IMR-90 (cell line): ENCODE measurements around the gene NAV1. TPM values are rescaled to one million over a fixed set of nuclear protein-coding genes. Genes with fewer than 3 reads are reported as not detected.

Experiments
- ATAC-seq: fragments of 200-7000 bp; cut with Tn5 transposase; 2 replicates; pipeline ENCODE4 v1.9.1; 2020; ENCODE audit warnings: low read depth, mild to moderate bottlenecking, moderate library complexity
- BruUV-seq: library from RNA; stranded (reverse); fragments of 400-500 nt; replicated peaks from 2 replicates; lab custom pipeline; 2021; lab: Mats Ljungman, UMichigan
- CTCF ChIA-PET: fragments of 300-600 bp; formaldehyde crosslinking; extraction: SDS; loops from one replicate; lab custom pipeline; 2021; ENCODE audit warnings: antibody characterized with exemption; lab: Yijun Ruan, JAX
- POLR2A ChIA-PET: fragments of 300-600 bp; sonication (Branson Sonifier 250); formaldehyde crosslinking; loops from one replicate; lab custom pipeline; 2022; ENCODE audit warnings: antibody characterized with exemption; ENCODE audit not compliant: unreplicated experiment; lab: Charles Lee
- DNase-seq: peaks from one replicate; pipeline ENCODE4 v3.0.0; 2013
- H2AFZ ChIP-seq: replicated peaks from 2 replicates; pipeline ENCODE3; 2013; ENCODE audit warnings: low read length, mild to moderate bottlenecking; ENCODE audit not compliant: poor library complexity
- H2AK5ac ChIP-seq: 2 replicates; pipeline ENCODE4 v1.6.1; 2013; ENCODE audit warnings: low read depth, low read length, inconsistent platforms
- H2AK9ac ChIP-seq: replicated peaks from 2 replicates; pipeline ENCODE3; 2013; ENCODE audit warnings: mild to moderate bottlenecking, low read depth, low read length, moderate library complexity; ENCODE audit not compliant: poor library complexity
- H2BK120ac ChIP-seq: 2 replicates; pipeline ENCODE4 v1.6.1; 2013; ENCODE audit warnings: low read depth, low read length, inconsistent platforms
- H2BK15ac ChIP-seq: 3 replicates; pipeline ENCODE4 v1.6.1; 2013; ENCODE audit warnings: low read depth, low read length, inconsistent platforms
- H2BK20ac ChIP-seq: 2 replicates; pipeline ENCODE4 v1.6.1; 2013; ENCODE audit warnings: low read depth, mild to moderate bottlenecking, inconsistent platforms, low read length, moderate library complexity
- H2BK5ac ChIP-seq: 2 replicates; pipeline ENCODE4 v1.6.1; 2013; ENCODE audit warnings: mild to moderate bottlenecking, low read depth, low read length, inconsistent platforms; ENCODE audit not compliant: poor library complexity, severe bottlenecking
- H3K14ac ChIP-seq: replicated peaks from 2 replicates; pipeline ENCODE4 v1.6.1; 2013; ENCODE audit warnings: low read depth, low read length, inconsistent platforms
- H3K18ac ChIP-seq: 2 replicates; pipeline ENCODE4 v1.6.1; 2013; ENCODE audit warnings: low read depth, low read length, control low read depth
- H3K23ac ChIP-seq: 2 replicates; pipeline ENCODE4 v1.6.1; 2013; ENCODE audit warnings: low read depth, low read length, inconsistent platforms
- H3K27ac ChIP-seq: 2 replicates; pipeline ENCODE4 v1.5.1; 2013; ENCODE audit warnings: mild to moderate bottlenecking, control low read depth, low read length; ENCODE audit not compliant: insufficient read depth
- H3K27me3 ChIP-seq: 2 replicates; pipeline ENCODE4 v1.6.1; 2013; ENCODE audit warnings: low read length; ENCODE audit not compliant: control insufficient read depth, insufficient read depth
- H3K36me3 ChIP-seq: 2 replicates; pipeline ENCODE4 v1.6.1; 2013; ENCODE audit warnings: low read length, mixed read lengths; ENCODE audit not compliant: control insufficient read depth, insufficient read depth
- H3K4ac ChIP-seq: 2 replicates; pipeline ENCODE4 v1.6.1; 2013; ENCODE audit warnings: low read depth, low read length, inconsistent platforms
- H3K4me1 ChIP-seq: 2 replicates; pipeline ENCODE4 v1.6.1; 2013; ENCODE audit warnings: low read length, mixed read lengths; ENCODE audit not compliant: control insufficient read depth, insufficient read depth
- H3K4me2 ChIP-seq: 2 replicates; pipeline ENCODE4 v1.6.1; 2013; ENCODE audit warnings: low read depth, mild to moderate bottlenecking, control low read depth, low read length, moderate library complexity
- H3K4me3 ChIP-seq: 2 replicates; pipeline ENCODE4 v1.5.1; 2013; ENCODE audit warnings: low read depth, mild to moderate bottlenecking, control low read depth, low read length, moderate library complexity; ENCODE audit not compliant: insufficient read depth
- H3K56ac ChIP-seq: 2 replicates; pipeline ENCODE4 v1.6.1; 2013; ENCODE audit warnings: low read length, inconsistent platforms; ENCODE audit not compliant: insufficient read depth; ENCODE audit errors: extremely low read depth
- H3K79me1 ChIP-seq, 2 experiments: 2 replicates each; pipeline ENCODE4 v1.6.1; 2013; ENCODE audit warnings: low read length in 2 of 2, inconsistent platforms in 1 of 2, low read depth in 1 of 2
- H3K9ac ChIP-seq: 2 replicates; pipeline ENCODE4 v1.6.1; 2013; ENCODE audit warnings: low read depth, low read length, control low read depth
- H3K9me1 ChIP-seq: 2 replicates; pipeline ENCODE4 v1.6.1; 2013; ENCODE audit warnings: low read length, inconsistent platforms; ENCODE audit not compliant: insufficient read depth
- H3K9me3 ChIP-seq: 2 replicates; pipeline ENCODE4 v1.6.1; 2013; ENCODE audit warnings: low read length; ENCODE audit not compliant: control insufficient read depth, insufficient read depth
- H4K20me1 ChIP-seq: 2 replicates; pipeline ENCODE4 v1.6.1; 2013; ENCODE audit warnings: low read length, inconsistent platforms; ENCODE audit not compliant: insufficient read depth
- H4K5ac ChIP-seq: 2 replicates; pipeline ENCODE4 v1.6.1; 2013; ENCODE audit warnings: mild to moderate bottlenecking, low read depth, low read length, control low read depth
- H4K8ac ChIP-seq, 2 experiments: 2 replicates each; pipeline ENCODE4 v1.6.1; 2013; ENCODE audit warnings: low read depth in 2 of 2, low read length in 2 of 2, control low read depth in 1 of 2, inconsistent platforms in 1 of 2
- H4K91ac ChIP-seq: 2 replicates; pipeline ENCODE4 v1.6.1; 2013; ENCODE audit warnings: low read depth, low read length, inconsistent platforms; ENCODE audit not compliant: insufficient read depth
- BHLHE40 ChIP-seq: fragments of 150-350 bp; IDR thresholded peaks from 2 replicates; pipeline ENCODE4 v1.6.1; 2016; ENCODE audit warnings: mild to moderate bottlenecking, low read depth, low read length
- CEBPB ChIP-seq: IDR thresholded peaks from 2 replicates; pipeline ENCODE4 v1.6.1; 2012; ENCODE audit warnings: low read depth, low read length, improper control_type of control experiment
- CHD1 ChIP-seq: IDR thresholded peaks from 2 replicates; pipeline ENCODE4 v1.6.1; 2012; ENCODE audit warnings: low read depth, low read length, improper control_type of control experiment
- FOS ChIP-seq: fragments of 150-350 bp; IDR thresholded peaks from 2 replicates; pipeline ENCODE4 v1.6.1; 2016; ENCODE audit warnings: low read depth, low read length
- MAFK ChIP-seq: IDR thresholded peaks from 2 replicates; pipeline ENCODE4 v1.6.1; 2012; ENCODE audit warnings: low read depth, low read length, improper control_type of control experiment
- MAZ ChIP-seq: IDR thresholded peaks from 2 replicates; pipeline ENCODE4 v1.6.1; 2012; ENCODE audit warnings: low read depth, mild to moderate bottlenecking, low read length, improper control_type of control experiment, moderate library complexity, borderline replicate concordance
- MXI1 ChIP-seq: IDR thresholded peaks from 2 replicates; pipeline ENCODE4 v1.6.1; 2012; ENCODE audit warnings: low read depth, mild to moderate bottlenecking, low read length, moderate library complexity, borderline replicate concordance
- NFE2L2 ChIP-seq: fragments of 150-350 bp; IDR thresholded peaks from 2 replicates; pipeline ENCODE4 v1.6.1; 2016; ENCODE audit warnings: low read depth, mild to moderate bottlenecking, low read length
- POLR2A ChIP-seq: IDR thresholded peaks from 2 replicates; pipeline ENCODE4 v1.6.1; 2012; ENCODE audit warnings: mild to moderate bottlenecking, low read depth, low read length
- RAD21 ChIP-seq: IDR thresholded peaks from 2 replicates; pipeline ENCODE4 v1.6.1; 2012; ENCODE audit warnings: low read length, improper control_type of control experiment
- RCOR1 ChIP-seq: IDR thresholded peaks from 2 replicates; pipeline ENCODE4 v1.6.1; 2012; ENCODE audit warnings: mild to moderate bottlenecking, low read length, improper control_type of control experiment; ENCODE audit not compliant: insufficient replicate concordance
- RFX5 ChIP-seq: IDR thresholded peaks from 2 replicates; pipeline ENCODE4 v1.8.0; 2012; ENCODE audit warnings: low read depth, mild to moderate bottlenecking, low read length, moderate library complexity
- WGBS, 2 experiments: methylation state at CpG; one replicate each; pipeline versions ENCODE4 v1.1.5 to v1.1.7; 2013; ENCODE audit warnings: missing lambda C conversion rate in 2 of 2; ENCODE audit not compliant: insufficient read length in 1 of 2; ENCODE audit errors: extremely low coverage in 2 of 2; 5-methylcytosine and 5-hydroxymethylcytosine counted together
- dilution Hi-C: fragments of 300-500 bp; cut with HindIII; formaldehyde crosslinking; loops from one replicate; pipeline ENCODE4 v1.14.3; 2018; ENCODE audit warnings: low sequenced_read_pairs; ENCODE audit not compliant: unreplicated experiment
- in situ Hi-C: fragments of 300-500 bp; cut with MboI; formaldehyde crosslinking; loops from 3 replicates; pipeline ENCODE4 v1.14.3; 2019; ENCODE audit warnings: low sequenced_read_pairs, inconsistent platforms, mixed read lengths
- intact Hi-C: fragments of 100-400 bp; cut with micrococcal nuclease; formaldehyde crosslinking; loops from 2 replicates; pipeline ENCODE4 v1.10.0; 2022
- polyA plus RNA-seq, 3 experiments: library from polyadenylated mRNA; depleted of rRNA; stranded (reverse); fragments of >200 nt; gene quantifications; 2 replicates each; pipeline ENCODE4 v1.2.3, GENCODE V29; 2012; ENCODE audit warnings: low replicate concordance in 1 of 3
- total RNA-seq: library from RNA; depleted of rRNA; stranded (reverse); fragments of >200 nt; gene quantifications from 2 replicates; pipeline ENCODE4 v1.2.3, GENCODE V29; 2012
- TF ChIP-seq, protein P1 (sequence below): fragments of 150-350 bp; IDR thresholded peaks from 2 replicates; pipeline ENCODE4 v1.6.1; 2016; ENCODE audit warnings: low read depth, mild to moderate bottlenecking, low read length, moderate library complexity, borderline replicate concordance
- TF ChIP-seq, protein P2 (sequence below): fragments of 150-350 bp; IDR thresholded peaks from 2 replicates; pipeline ENCODE4 v1.6.1; 2017; ENCODE audit warnings: mild to moderate bottlenecking, antibody characterized with exemption, low read length, low read depth
- TF ChIP-seq, protein P3 (sequence below): conservative IDR thresholded peaks from 2 replicates; pipeline ENCODE4 v1.5.1; 2012; ENCODE audit warnings: mild to moderate bottlenecking, low read depth, low read length, improper control_type of control experiment

Gene NAV1
- total and polyA plus RNA-seq, 2 of the 4 experiments (the other 2 are of a cell fraction), result 14.0 to 23.1 TPM

DNA sequence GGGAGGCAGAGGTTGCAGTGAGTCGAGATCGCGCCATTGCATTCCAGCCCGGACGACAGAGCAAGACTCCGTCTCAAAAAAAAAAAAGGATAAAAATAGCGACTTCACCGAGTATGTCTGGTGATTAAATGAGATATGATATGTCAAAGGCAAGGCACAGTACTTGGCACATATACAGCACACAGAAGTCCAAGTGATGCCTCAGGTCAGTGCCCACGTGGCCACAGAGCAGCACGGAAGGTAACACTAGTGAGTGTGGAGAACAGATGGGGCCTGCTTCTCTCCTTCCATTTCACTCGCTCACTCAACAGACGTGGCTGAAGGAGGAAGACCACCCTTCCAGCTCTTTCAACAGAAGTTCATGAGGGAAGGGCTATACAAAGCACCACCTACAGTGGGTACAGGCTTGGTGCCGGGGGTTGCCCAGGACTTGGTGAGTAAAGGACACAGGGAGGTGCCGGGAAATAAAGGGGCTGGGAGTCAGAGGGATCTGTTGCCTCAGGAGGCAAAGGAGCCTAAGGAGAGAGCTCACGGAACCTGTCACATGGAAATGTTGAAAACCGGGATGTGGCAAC lies 40.9 kb upstream of the NAV1 start:
- peaks cover 61% of the 10 kb centered on the region for H3K36me3 ChIP-seq
- TF ChIP-seq, protein P1, sequence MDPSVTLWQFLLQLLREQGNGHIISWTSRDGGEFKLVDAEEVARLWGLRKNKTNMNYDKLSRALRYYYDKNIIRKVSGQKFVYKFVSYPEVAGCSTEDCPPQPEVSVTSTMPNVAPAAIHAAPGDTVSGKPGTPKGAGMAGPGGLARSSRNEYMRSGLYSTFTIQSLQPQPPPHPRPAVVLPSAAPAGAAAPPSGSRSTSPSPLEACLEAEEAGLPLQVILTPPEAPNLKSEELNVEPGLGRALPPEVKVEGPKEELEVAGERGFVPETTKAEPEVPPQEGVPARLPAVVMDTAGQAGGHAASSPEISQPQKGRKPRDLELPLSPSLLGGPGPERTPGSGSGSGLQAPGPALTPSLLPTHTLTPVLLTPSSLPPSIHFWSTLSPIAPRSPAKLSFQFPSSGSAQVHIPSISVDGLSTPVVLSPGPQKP, result no peak
- TF ChIP-seq RFX5 (no peak), FOS (no peak), MXI1 (no peak), MAZ (no peak), BHLHE40 (no peak), CHD1 (no peak), CEBPB (no peak), POLR2A (no peak), MAFK (no peak), NFE2L2 (no peak), RAD21 (no peak), RCOR1 (no peak)
- TF ChIP-seq, protein P2, sequence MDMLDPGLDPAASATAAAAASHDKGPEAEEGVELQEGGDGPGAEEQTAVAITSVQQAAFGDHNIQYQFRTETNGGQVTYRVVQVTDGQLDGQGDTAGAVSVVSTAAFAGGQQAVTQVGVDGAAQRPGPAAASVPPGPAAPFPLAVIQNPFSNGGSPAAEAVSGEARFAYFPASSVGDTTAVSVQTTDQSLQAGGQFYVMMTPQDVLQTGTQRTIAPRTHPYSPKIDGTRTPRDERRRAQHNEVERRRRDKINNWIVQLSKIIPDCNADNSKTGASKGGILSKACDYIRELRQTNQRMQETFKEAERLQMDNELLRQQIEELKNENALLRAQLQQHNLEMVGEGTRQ, result no peak
- TF ChIP-seq, protein P3, sequence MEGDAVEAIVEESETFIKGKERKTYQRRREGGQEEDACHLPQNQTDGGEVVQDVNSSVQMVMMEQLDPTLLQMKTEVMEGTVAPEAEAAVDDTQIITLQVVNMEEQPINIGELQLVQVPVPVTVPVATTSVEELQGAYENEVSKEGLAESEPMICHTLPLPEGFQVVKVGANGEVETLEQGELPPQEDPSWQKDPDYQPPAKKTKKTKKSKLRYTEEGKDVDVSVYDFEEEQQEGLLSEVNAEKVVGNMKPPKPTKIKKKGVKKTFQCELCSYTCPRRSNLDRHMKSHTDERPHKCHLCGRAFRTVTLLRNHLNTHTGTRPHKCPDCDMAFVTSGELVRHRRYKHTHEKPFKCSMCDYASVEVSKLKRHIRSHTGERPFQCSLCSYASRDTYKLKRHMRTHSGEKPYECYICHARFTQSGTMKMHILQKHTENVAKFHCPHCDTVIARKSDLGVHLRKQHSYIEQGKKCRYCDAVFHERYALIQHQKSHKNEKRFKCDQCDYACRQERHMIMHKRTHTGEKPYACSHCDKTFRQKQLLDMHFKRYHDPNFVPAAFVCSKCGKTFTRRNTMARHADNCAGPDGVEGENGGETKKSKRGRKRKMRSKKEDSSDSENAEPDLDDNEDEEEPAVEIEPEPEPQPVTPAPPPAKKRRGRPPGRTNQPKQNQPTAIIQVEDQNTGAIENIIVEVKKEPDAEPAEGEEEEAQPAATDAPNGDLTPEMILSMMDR, result no peak

More for the DNA sequence above, 40.9 kb upstream of the NAV1 start:
- peak overlapping the region; percentile 61; the same call in 1 of the 2 replicates for H3K4ac ChIP-seq
- peak overlapping the region in 1 of 2 experiments; percentile 59; a peak in 1 of 4 replicates for H4K8ac ChIP-seq
- H3K56ac ChIP-seq, result no peak overlapping the region
- no peak overlapping the region; the same call in 1 of the 2 replicates for H4K91ac ChIP-seq
- in situ Hi-C loops, result no loop called here
- intact Hi-C loops, result no loop called here
- H3K9me1 ChIP-seq, result peaks cover 75% of the 10 kb centered on the region
- no peak overlapping the region for H3K9ac ChIP-seq
- ATAC-seq, result no peak
- WGBS, 2 experiments, result 92% methylated on average over 5 of the region's 16 CpGs; no CpG with 5 or more reads in 1 of the 2 experiments
- H3K9me3 ChIP-seq, result no peaks in the 10 kb centered on the region
- no peak overlapping the region for H2BK15ac ChIP-seq
- H2BK5ac ChIP-seq, result no peak overlapping the region
- H3K14ac ChIP-seq, result 0 out of 2 replicates have a peak overlapping the region, but pooled peaks have one; percentile 13
- CTCF ChIA-PET, result no interaction called here
- no peak overlapping the region for H2BK20ac ChIP-seq
- peaks cover 17 to 89% of the 10 kb centered on the region in 2 experiments; a peak in 3 of 4 replicates for H3K79me1 ChIP-seq
- no peak overlapping the region for H3K4me3 ChIP-seq
- H4K5ac ChIP-seq, result no peak overlapping the region
- H3K27ac ChIP-seq, result peak overlapping the region; percentile 8; the same call in 1 of the 2 replicates
- peak overlapping the region; percentile 29; the same call in 1 of the 2 replicates for H3K23ac ChIP-seq
- no peak overlapping the region for H3K18ac ChIP-seq
- H2BK120ac ChIP-seq, result no peak overlapping the region
- dilution Hi-C loops, result no loop called here
- DNase-seq, result no peak
- POLR2A ChIA-PET, result interaction anchor here (0.6 kb wide), 1 partner anchor 1375 kb away, joined by 5 read pairs; no protein-coding TSS in a partner anchor
- H3K4me2 ChIP-seq, result no peak overlapping the region
- peak overlapping the region; percentile 72 for H2AK5ac ChIP-seq
- H4K20me1 ChIP-seq, result peaks cover 88% of the 10 kb centered on the region
- H2AFZ ChIP-seq, result no peak overlapping the region
- peaks cover 70% of the 10 kb centered on the region for H3K4me1 ChIP-seq
- BruUV-seq, result no TSS peak
- H3K27me3 ChIP-seq, result no peaks in the 10 kb centered on the region
- no peak overlapping the region for H2AK9ac ChIP-seq
